OCI-LY1 (cell line): ENCODE results near the gene ISCA1.

ENCODE experiments used
- H2AFZ ChIP-seq: fragments of 200-600 bp; sonication (generic), shearing (Covaris generic); 2 replicates; pipeline ENCODE4 v1.6.0; 2014; ENCODE audit warnings: antibody characterized with exemption, mild to moderate bottlenecking, low read length
- H3F3A ChIP-seq: fragments of 200-600 bp; sonication (generic), shearing (Covaris generic); 2 replicates; pipeline ENCODE4 v1.6.0; 2014; ENCODE audit warnings: mild to moderate bottlenecking, antibody characterized with exemption, low read length, moderate library complexity; ENCODE audit not compliant: insufficient read depth
- H3K27ac ChIP-seq: fragments of 200-600 bp; sonication (generic); 2 replicates; pipeline ENCODE4 v1.5.1; 2014; ENCODE audit warnings: low read length, mixed run types, mild to moderate bottlenecking, low read depth; ENCODE audit not compliant: poor library complexity, severe bottlenecking
- H3K27me3 ChIP-seq: fragments of 200-600 bp; sonication (generic); 2 replicates; pipeline ENCODE4 v1.6.0; 2014; ENCODE audit warnings: antibody characterized with exemption, mild to moderate bottlenecking, low read length, moderate library complexity; ENCODE audit not compliant: insufficient read depth
- H3K36me3 ChIP-seq: fragments of 200-600 bp; sonication (generic); 2 replicates; pipeline ENCODE4 v1.6.1; 2014; ENCODE audit warnings: mild to moderate bottlenecking, antibody characterized with exemption, low read length, moderate library complexity, mixed read lengths; ENCODE audit not compliant: insufficient read depth
- H3K4me1 ChIP-seq: fragments of 200-600 bp; sonication (generic); 2 replicates; pipeline ENCODE4 v1.5.1; 2014; ENCODE audit warnings: mild to moderate bottlenecking, low read length, moderate library complexity; ENCODE audit not compliant: insufficient read depth, severe bottlenecking
- H3K4me2 ChIP-seq: fragments of 200-600 bp; sonication (generic), shearing (Covaris generic); 2 replicates; pipeline ENCODE4 v1.6.1; 2014; ENCODE audit warnings: low read length
- H3K4me3 ChIP-seq: fragments of 200-600 bp; sonication (generic); 2 replicates; pipeline ENCODE4 v1.5.1; 2014; ENCODE audit warnings: low read length, low read depth, mild to moderate bottlenecking, mixed read lengths; ENCODE audit not compliant: poor library complexity, severe bottlenecking
- H3K79me2 ChIP-seq: fragments of 200-600 bp; shearing (Covaris generic); 2 replicates; pipeline ENCODE4 v1.6.1; 2016; ENCODE audit warnings: mixed run types, low read length, mixed read lengths; ENCODE audit not compliant: insufficient read depth
- H3K9ac ChIP-seq: fragments of 200-600 bp; sonication (generic), shearing (Covaris generic); 2 replicates; pipeline ENCODE4 v1.6.1; 2014; ENCODE audit warnings: mild to moderate bottlenecking, low read length, mixed read lengths
- H3K9me2 ChIP-seq: fragments of 200-600 bp; sonication (generic), shearing (Covaris generic); 2 replicates; pipeline ENCODE4 v1.6.1; 2014; ENCODE audit warnings: low read depth, mild to moderate bottlenecking, low read length, mixed read lengths
- H3K9me3 ChIP-seq: fragments of 200-600 bp; shearing (Covaris generic); 2 replicates; pipeline ENCODE4 v1.6.1; 2014; ENCODE audit warnings: low read length, mixed read lengths
- H4K20me1 ChIP-seq: fragments of 200-600 bp; sonication (generic), shearing (Covaris generic); 2 replicates; pipeline ENCODE4 v1.6.0; 2016; ENCODE audit warnings: mild to moderate bottlenecking, low read length; ENCODE audit not compliant: insufficient read depth
- EZH2 ChIP-seq: fragments of 200-600 bp; sonication (generic), shearing (Covaris generic); IDR thresholded peaks from 2 replicates; pipeline ENCODE4 v1.8.0; 2017; ENCODE audit warnings: borderline replicate concordance, mixed run types, mild to moderate bottlenecking, antibody characterized with exemption, low read length, moderate library complexity, mixed read lengths
- TF ChIP-seq, protein P1 (sequence below): fragments of 200-600 bp; sonication (generic), shearing (Covaris generic); IDR thresholded peaks from 2 replicates; pipeline ENCODE4 v1.5.1; 2017; ENCODE audit warnings: mild to moderate bottlenecking, antibody characterized with exemption, low read length, moderate library complexity, mixed read lengths

ISCA1 gene

GRCh38 chr9:86230858-86231257, 51.5 kb downstream of the ISCA1 start:
- no peak for TF ChIP-seq EZH2
- TF ChIP-seq, protein P1, sequence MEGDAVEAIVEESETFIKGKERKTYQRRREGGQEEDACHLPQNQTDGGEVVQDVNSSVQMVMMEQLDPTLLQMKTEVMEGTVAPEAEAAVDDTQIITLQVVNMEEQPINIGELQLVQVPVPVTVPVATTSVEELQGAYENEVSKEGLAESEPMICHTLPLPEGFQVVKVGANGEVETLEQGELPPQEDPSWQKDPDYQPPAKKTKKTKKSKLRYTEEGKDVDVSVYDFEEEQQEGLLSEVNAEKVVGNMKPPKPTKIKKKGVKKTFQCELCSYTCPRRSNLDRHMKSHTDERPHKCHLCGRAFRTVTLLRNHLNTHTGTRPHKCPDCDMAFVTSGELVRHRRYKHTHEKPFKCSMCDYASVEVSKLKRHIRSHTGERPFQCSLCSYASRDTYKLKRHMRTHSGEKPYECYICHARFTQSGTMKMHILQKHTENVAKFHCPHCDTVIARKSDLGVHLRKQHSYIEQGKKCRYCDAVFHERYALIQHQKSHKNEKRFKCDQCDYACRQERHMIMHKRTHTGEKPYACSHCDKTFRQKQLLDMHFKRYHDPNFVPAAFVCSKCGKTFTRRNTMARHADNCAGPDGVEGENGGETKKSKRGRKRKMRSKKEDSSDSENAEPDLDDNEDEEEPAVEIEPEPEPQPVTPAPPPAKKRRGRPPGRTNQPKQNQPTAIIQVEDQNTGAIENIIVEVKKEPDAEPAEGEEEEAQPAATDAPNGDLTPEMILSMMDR = no peak
- Histone ChIP-seq H3K79me2 (no peaks in the 10 kb centered on the region), H3K4me1 (no peaks in the 10 kb centered on the region), H3K4me2 (no peak overlapping the region), H3F3A (no peaks in the 10 kb centered on the region), H4K20me1 (no peaks in the 10 kb centered on the region), H3K9ac (no peak overlapping the region), H2AFZ (no peak overlapping the region), H3K27ac (no peak overlapping the region), H3K9me3 (no peaks in the 10 kb centered on the region), H3K27me3 (peaks cover 7% of the 10 kb centered on the region), H3K9me2 (no peaks in the 10 kb centered on the region), H3K36me3 (no peaks in the 10 kb centered on the region), H3K4me3 (no peak overlapping the region)

GRCh38 chr9:86222667-86223066, 59.7 kb downstream of the ISCA1 start:
- H3K36me3 ChIP-seq = no peaks in the 10 kb centered on the region
- TF ChIP-seq, protein P1 = no peak
- TF ChIP-seq EZH2 = no peak
- no peak overlapping the region for H3K4me2 ChIP-seq
- no peak overlapping the region for H2AFZ ChIP-seq
- no peaks in the 10 kb centered on the region for H3K9me2 ChIP-seq
- H3K9ac ChIP-seq = no peak overlapping the region
- H3K4me1 ChIP-seq = no peaks in the 10 kb centered on the region
- no peaks in the 10 kb centered on the region for H3K9me3 ChIP-seq
- H3F3A ChIP-seq = no peaks in the 10 kb centered on the region
- no peak overlapping the region for H3K27ac ChIP-seq
- H3K4me3 ChIP-seq = no peak overlapping the region
- H4K20me1 ChIP-seq = no peaks in the 10 kb centered on the region
- no peaks in the 10 kb centered on the region for H3K27me3 ChIP-seq
- H3K79me2 ChIP-seq = no peaks in the 10 kb centered on the region

DNA sequence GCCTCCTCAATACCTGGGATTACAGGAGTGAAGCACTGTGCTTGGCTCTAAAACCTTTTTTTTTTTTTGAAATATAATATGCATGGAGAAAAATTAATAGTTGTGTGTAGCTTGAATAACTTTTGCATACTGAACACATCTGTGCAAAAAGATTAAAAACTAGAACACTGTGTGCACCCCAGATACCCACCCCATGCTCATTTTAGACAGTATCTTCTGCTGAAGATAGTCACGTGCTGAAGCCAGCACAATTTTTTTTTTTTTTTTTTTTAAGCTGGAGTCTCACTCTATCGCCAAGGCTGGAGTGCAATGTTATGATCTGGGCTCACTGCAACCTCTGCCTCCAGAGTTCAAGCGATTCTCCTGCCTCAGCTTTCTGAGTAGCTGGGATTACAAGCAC, 62.7 kb downstream of the ISCA1 start:
- Histone ChIP-seq H2AFZ (no peak overlapping the region), H3K4me2 (no peak overlapping the region), H3K36me3 (no peaks in the 10 kb centered on the region), H3K9ac (no peak overlapping the region), H3K27ac (no peak overlapping the region), H3K4me1 (no peaks in the 10 kb centered on the region), H4K20me1 (no peaks in the 10 kb centered on the region), H3K27me3 (no peaks in the 10 kb centered on the region), H3K9me2 (no peaks in the 10 kb centered on the region), H3K4me3 (no peak overlapping the region), H3F3A (no peaks in the 10 kb centered on the region), H3K9me3 (no peaks in the 10 kb centered on the region), H3K79me2 (no peaks in the 10 kb centered on the region)
- TF ChIP-seq EZH2 = no peak
- TF ChIP-seq, protein P1 = no peak
